Caco-2 (cell line): ENCODE data around the gene SULT1C2. TPM values are rescaled to one million over a fixed set of nuclear protein-coding genes. Genes with fewer than 3 reads are reported as not detected.

Experiments
- BruUV-seq: library from RNA; stranded (reverse); fragments of 400-500 nt; replicated peaks from 2 replicates; lab custom pipeline; 2021; lab: Mats Ljungman, UMichigan
- CTCF ChIA-PET: fragments of 300-600 bp; sonication (Branson Sonifier 250); formaldehyde crosslinking; loops from one replicate; lab custom pipeline; 2022; ENCODE audit warnings: antibody characterized with exemption; lab: Charles Lee
- POLR2A ChIA-PET: fragments of 300-600 bp; sonication (Branson Sonifier 250); formaldehyde crosslinking; loops from one replicate; lab custom pipeline; 2022; ENCODE audit warnings: antibody characterized with exemption; lab: Charles Lee
- DNase-seq, 2 experiments: peaks; one replicate each; pipeline versions ENCODE4 v3.0.0 to v3.0.0-alpha.2; 2020 to 2022
- H3K27me3 ChIP-seq: replicated peaks from 2 replicates; pipeline ENCODE4 v1.6.0; 2011; ENCODE audit warnings: low read length; ENCODE audit not compliant: control insufficient read depth, insufficient read depth
- H3K36me3 ChIP-seq: 2 replicates; pipeline ENCODE4 v1.5.1; 2011; ENCODE audit warnings: low read length; ENCODE audit not compliant: control insufficient read depth, insufficient read depth
- H3K4me1 ChIP-seq: fragments of 250-450 bp; sonication (Bioruptor Pico); 2 replicates; pipeline ENCODE4 v1.5.1; 2020; ENCODE audit warnings: mild to moderate bottlenecking
- H3K4me3 ChIP-seq: 2 replicates; pipeline ENCODE4 v1.5.1; 2011; ENCODE audit warnings: low read depth, mild to moderate bottlenecking, control low read depth, low read length
- H3K9me3 ChIP-seq: fragments of 250-450 bp; sonication (Bioruptor Pico); 2 replicates; pipeline ENCODE4 v1.5.1; 2020; ENCODE audit warnings: mild to moderate bottlenecking, moderate library complexity
- H3K27ac Mint-ChIP-seq: one replicate; pipeline ENCODE4 v1.8.0; 2022; ENCODE audit warnings: mixed read lengths; ENCODE audit not compliant: unreplicated experiment
- H3K27me3 Mint-ChIP-seq: one replicate; pipeline ENCODE4 v1.8.0; 2022; ENCODE audit warnings: mixed read lengths; ENCODE audit not compliant: insufficient read depth, unreplicated experiment
- H3K36me3 Mint-ChIP-seq: one replicate; pipeline ENCODE4 v1.8.0; 2022; ENCODE audit warnings: mild to moderate bottlenecking, mixed read lengths; ENCODE audit not compliant: insufficient read depth, unreplicated experiment
- H3K4me1 Mint-ChIP-seq: one replicate; pipeline ENCODE4 v1.8.0; 2022; ENCODE audit warnings: low read depth, mixed read lengths; ENCODE audit not compliant: unreplicated experiment
- H3K4me3 Mint-ChIP-seq: one replicate; pipeline ENCODE4 v1.8.0; 2022; ENCODE audit warnings: mild to moderate bottlenecking, moderate library complexity, mixed read lengths; ENCODE audit not compliant: unreplicated experiment
- H3K9me3 Mint-ChIP-seq: one replicate; pipeline ENCODE4 v1.8.0; 2022; ENCODE audit warnings: mixed read lengths; ENCODE audit not compliant: unreplicated experiment
- intact Hi-C: fragments of 100-400 bp; cut with micrococcal nuclease; formaldehyde crosslinking; loops from one replicate; pipeline ENCODE4 v1.10.0; 2022; ENCODE audit not compliant: unreplicated experiment
- total RNA-seq: library from RNA; stranded (reverse); gene quantifications from 2 replicates; pipeline ENCODE4 v1.2.3, GENCODE V29; 2022
- TF ChIP-seq, protein P1 (sequence below), 2 experiments: fragments of 200-600 bp in 1 of 2; IDR thresholded peaks; 1 replicate in 1 of 2; 2 replicates in 1 of 2; pipeline versions ENCODE4 v1.5.1 to v1.8.0; 2011 to 2022; ENCODE audit warnings: antibody characterized with exemption in 1 of 2, control low read depth in 1 of 2, inconsistent platforms in 1 of 2, low read depth in 1 of 2, low read length in 1 of 2, mild to moderate bottlenecking in 1 of 2, moderate library complexity in 1 of 2; ENCODE audit not compliant: insufficient read depth in 1 of 2, severe bottlenecking in 1 of 2, unreplicated experiment in 1 of 2

Gene SULT1C2
- total RNA-seq, 1 experiment from 2014 or later, result 0.86 TPM

DNA sequence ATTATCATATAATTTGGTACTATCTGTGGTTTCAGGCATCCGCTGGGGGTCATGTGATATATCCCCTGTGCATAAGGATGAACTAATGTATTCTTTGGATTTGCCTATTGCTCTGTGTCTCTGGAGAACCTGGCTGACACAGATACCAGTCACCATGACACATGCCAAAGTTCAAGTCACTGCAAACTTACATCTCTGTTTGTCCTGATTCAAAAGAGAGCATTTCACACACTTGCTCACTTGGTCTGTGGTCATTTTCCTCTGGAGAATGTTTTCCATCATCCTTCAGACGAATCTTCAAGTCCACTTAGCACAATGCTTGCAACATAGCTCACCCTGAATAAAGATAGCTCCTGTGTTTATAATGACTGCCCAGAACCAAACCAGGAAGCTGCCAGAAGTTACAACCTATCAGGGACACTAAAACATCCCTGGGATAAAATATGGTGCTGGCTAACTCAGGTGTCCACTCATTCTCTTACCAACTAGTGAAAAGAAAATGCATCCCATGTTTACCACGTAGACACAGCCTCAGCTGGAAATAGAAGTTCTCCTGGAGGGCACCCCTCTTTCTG is 30.9 kb upstream of the SULT1C2 start:
- intact Hi-C loops, result no loop called here
- peaks cover 8% of the 10 kb centered on the region for H3K4me1 Mint-ChIP-seq
- H3K9me3 ChIP-seq, result no peaks in the 10 kb centered on the region
- no peak for DNase-seq
- H3K27ac Mint-ChIP-seq, result no peak overlapping the region
- H3K27me3 ChIP-seq, result no peaks in the 10 kb centered on the region
- TF ChIP-seq, protein P1, sequence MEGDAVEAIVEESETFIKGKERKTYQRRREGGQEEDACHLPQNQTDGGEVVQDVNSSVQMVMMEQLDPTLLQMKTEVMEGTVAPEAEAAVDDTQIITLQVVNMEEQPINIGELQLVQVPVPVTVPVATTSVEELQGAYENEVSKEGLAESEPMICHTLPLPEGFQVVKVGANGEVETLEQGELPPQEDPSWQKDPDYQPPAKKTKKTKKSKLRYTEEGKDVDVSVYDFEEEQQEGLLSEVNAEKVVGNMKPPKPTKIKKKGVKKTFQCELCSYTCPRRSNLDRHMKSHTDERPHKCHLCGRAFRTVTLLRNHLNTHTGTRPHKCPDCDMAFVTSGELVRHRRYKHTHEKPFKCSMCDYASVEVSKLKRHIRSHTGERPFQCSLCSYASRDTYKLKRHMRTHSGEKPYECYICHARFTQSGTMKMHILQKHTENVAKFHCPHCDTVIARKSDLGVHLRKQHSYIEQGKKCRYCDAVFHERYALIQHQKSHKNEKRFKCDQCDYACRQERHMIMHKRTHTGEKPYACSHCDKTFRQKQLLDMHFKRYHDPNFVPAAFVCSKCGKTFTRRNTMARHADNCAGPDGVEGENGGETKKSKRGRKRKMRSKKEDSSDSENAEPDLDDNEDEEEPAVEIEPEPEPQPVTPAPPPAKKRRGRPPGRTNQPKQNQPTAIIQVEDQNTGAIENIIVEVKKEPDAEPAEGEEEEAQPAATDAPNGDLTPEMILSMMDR (IDR thresholded peaks at IDR 0.05; ENCODE audit: insufficient read depth in 1 of 2, low read depth in 1 of 2, low read length in 1 of 2, severe bottlenecking in 1 of 2, unreplicated experiment in 1 of 2), result no peak
- no peak overlapping the region for H3K4me3 Mint-ChIP-seq
- no peaks in the 10 kb centered on the region for H3K4me1 ChIP-seq
- H3K9me3 Mint-ChIP-seq, result peaks cover 11% of the 10 kb centered on the region
- no peaks in the 10 kb centered on the region for H3K36me3 ChIP-seq
- H3K36me3 Mint-ChIP-seq, result no peaks in the 10 kb centered on the region
- BruUV-seq, result no TSS peak
- CTCF ChIA-PET, result no interaction called here
- no peaks in the 10 kb centered on the region for H3K27me3 Mint-ChIP-seq
- no peak overlapping the region for H3K4me3 ChIP-seq
- POLR2A ChIA-PET, result no interaction called here

DNA sequence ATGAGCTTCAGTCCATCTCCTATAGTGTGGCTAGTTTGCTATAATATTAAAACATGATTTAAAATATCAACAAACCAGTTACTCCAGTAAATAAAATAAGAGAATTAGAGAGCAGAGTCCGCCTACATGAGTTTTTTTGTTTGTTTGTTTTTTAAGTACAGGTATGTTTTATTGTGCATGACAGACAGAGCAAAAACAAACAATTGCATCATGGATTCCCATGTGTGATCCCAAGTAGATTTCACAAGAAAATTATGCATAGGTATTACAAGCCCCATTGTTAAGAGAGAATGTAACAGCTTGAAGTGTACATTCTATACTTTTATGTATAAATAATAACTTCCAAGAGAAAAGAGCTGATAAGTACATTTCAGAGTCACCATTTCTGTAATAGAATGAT is 27.9 kb upstream of the SULT1C2 start:
- no peak overlapping the region for H3K4me3 ChIP-seq
- Mint-ChIP-seq H3K36me3 (no peaks in the 10 kb centered on the region), H3K4me1 (peaks cover 25% of the 10 kb centered on the region), H3K27me3 (no peaks in the 10 kb centered on the region), H3K9me3 (peaks cover 20% of the 10 kb centered on the region), H3K4me3 (no peak overlapping the region), H3K27ac (no peak overlapping the region)
- H3K9me3 ChIP-seq, result no peaks in the 10 kb centered on the region
- no peaks in the 10 kb centered on the region for H3K36me3 ChIP-seq
- ChIA-PET CTCF (no interaction called here), POLR2A (no interaction called here)
- peaks cover 4% of the 10 kb centered on the region for H3K4me1 ChIP-seq
- TF ChIP-seq, protein P1 (IDR thresholded peaks at IDR 0.05; ENCODE audit: insufficient read depth in 1 of 2, low read depth in 1 of 2, low read length in 1 of 2, severe bottlenecking in 1 of 2, unreplicated experiment in 1 of 2), result no peak
- no peak for DNase-seq
- no peaks in the 10 kb centered on the region for H3K27me3 ChIP-seq
- no TSS peak for BruUV-seq
- intact Hi-C loops, result no loop called here

DNA sequence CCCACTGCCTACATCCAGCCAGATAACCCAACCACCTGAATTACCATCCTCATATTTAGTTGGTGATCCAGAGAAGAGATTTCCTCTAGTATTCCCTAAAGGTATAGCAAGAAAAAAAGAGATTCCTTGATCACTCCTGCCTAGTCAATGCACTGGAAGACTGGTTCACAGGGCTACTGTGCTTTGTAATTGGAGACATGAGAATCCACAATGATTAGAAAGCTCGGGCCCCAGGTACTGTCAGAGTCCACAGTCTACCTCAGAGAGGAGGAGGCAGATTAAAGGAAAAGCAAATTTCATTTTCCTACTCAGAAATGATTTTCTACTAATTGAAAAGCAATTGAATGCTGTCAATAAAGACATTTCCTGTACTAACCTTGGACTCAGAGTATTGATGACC is 26.7 kb upstream of the SULT1C2 start:
- intact Hi-C loops, result no loop called here
- Mint-ChIP-seq H3K9me3 (peaks cover 20% of the 10 kb centered on the region), H3K36me3 (no peaks in the 10 kb centered on the region), H3K4me3 (no peak overlapping the region), H3K27me3 (no peaks in the 10 kb centered on the region), H3K4me1 (peaks cover 36% of the 10 kb centered on the region), H3K27ac (no peak overlapping the region)
- POLR2A ChIA-PET, result no interaction called here
- no TSS peak for BruUV-seq
- H3K36me3 ChIP-seq, result no peaks in the 10 kb centered on the region
- H3K27me3 ChIP-seq, result no peaks in the 10 kb centered on the region
- H3K4me3 ChIP-seq, result no peak overlapping the region
- CTCF ChIA-PET, result no interaction called here
- TF ChIP-seq, protein P1 (IDR thresholded peaks at IDR 0.05; ENCODE audit: insufficient read depth in 1 of 2, low read depth in 1 of 2, low read length in 1 of 2, severe bottlenecking in 1 of 2, unreplicated experiment in 1 of 2), result no peak
- no peaks in the 10 kb centered on the region for H3K9me3 ChIP-seq
- no peak for DNase-seq
- H3K4me1 ChIP-seq, result peaks cover 15% of the 10 kb centered on the region
